H1 (cell line): ENCODE results near the gene ARPC2. TPM values are rescaled to one million over a fixed set of nuclear protein-coding genes. Genes with fewer than 3 reads are reported as not detected.
A peak's percentile ranks its signal among the peaks of the same experiment; 100 is the strongest.

Source experiments
- FOSL1 ChIP-seq: IDR thresholded peaks from 2 replicates; pipeline ENCODE4 v1.6.1; 2011; ENCODE audit warnings: mild to moderate bottlenecking, low read depth, low read length, moderate library complexity; ENCODE audit not compliant: insufficient read depth
- SIN3A ChIP-seq, 2 experiments: IDR thresholded peaks in 1 of 2; conservative IDR thresholded peaks in 1 of 2; 2 replicates each; pipeline ENCODE4 v1.6.1; 2011 to 2012; ENCODE audit warnings: low read length in 2 of 2, improper control_type of control experiment in 1 of 2, low read depth in 1 of 2, mild to moderate bottlenecking in 1 of 2
- SP1 ChIP-seq: IDR thresholded peaks from 2 replicates; pipeline ENCODE4 v1.6.1; 2011; ENCODE audit warnings: low read depth, low read length
- TCF12 ChIP-seq: IDR thresholded peaks from 2 replicates; pipeline ENCODE4 v1.6.1; 2011; ENCODE audit warnings: low read depth, mild to moderate bottlenecking, low read length
- USF2 ChIP-seq: IDR thresholded peaks from 2 replicates; pipeline ENCODE4 v1.6.1; 2011; ENCODE audit warnings: low read length, improper control_type of control experiment
- polyA plus RNA-seq, 7 experiments: library from polyadenylated mRNA; depleted of rRNA in 3 of 7; stranded (reverse) in 5 of 7; unstranded in 2 of 7; fragments of >200 nt in 5 of 7; fragments of 200-250 nt in 2 of 7; gene quantifications; 1 replicate in 5 of 7; 2 replicates in 1 of 7; 4 replicates in 1 of 7; pipeline versions ENCODE4 v1.2.1 to v1.2.3, GENCODE V29; 2011 to 2013; ENCODE audit warnings: missing spikeins in 2 of 7, mixed read lengths in 2 of 7
- total RNA-seq: library from RNA; stranded (reverse); fragmentation: NEBNext Ultra II Directional; extraction: Animal tissue kit (Norgen Biotek cat#: 25700); gene quantifications from 2 replicates; pipeline ENCODE4 v1.2.1, GENCODE V29; 2021
- TF ChIP-seq, protein P1 (sequence below): IDR thresholded peaks from 2 replicates; pipeline ENCODE4 v1.6.1; 2011; ENCODE audit warnings: low read depth, mild to moderate bottlenecking, low read length; ENCODE audit not compliant: insufficient read depth
- TF ChIP-seq, protein P2 (sequence below): fragments of 300-600 bp; sonication (generic); IDR thresholded peaks from 2 replicates; pipeline ENCODE4 v1.7.1; 2012; ENCODE audit warnings: low read length, moderate library complexity, mild to moderate bottlenecking, inconsistent platforms; ENCODE audit not compliant: insufficient replicate concordance

Gene ARPC2
- total and polyA plus RNA-seq, 2 of the 8 experiments (the other 6 are each of a cell fraction or from before 2014, with no cell fraction given) = 174 to 195 TPM

DNA sequence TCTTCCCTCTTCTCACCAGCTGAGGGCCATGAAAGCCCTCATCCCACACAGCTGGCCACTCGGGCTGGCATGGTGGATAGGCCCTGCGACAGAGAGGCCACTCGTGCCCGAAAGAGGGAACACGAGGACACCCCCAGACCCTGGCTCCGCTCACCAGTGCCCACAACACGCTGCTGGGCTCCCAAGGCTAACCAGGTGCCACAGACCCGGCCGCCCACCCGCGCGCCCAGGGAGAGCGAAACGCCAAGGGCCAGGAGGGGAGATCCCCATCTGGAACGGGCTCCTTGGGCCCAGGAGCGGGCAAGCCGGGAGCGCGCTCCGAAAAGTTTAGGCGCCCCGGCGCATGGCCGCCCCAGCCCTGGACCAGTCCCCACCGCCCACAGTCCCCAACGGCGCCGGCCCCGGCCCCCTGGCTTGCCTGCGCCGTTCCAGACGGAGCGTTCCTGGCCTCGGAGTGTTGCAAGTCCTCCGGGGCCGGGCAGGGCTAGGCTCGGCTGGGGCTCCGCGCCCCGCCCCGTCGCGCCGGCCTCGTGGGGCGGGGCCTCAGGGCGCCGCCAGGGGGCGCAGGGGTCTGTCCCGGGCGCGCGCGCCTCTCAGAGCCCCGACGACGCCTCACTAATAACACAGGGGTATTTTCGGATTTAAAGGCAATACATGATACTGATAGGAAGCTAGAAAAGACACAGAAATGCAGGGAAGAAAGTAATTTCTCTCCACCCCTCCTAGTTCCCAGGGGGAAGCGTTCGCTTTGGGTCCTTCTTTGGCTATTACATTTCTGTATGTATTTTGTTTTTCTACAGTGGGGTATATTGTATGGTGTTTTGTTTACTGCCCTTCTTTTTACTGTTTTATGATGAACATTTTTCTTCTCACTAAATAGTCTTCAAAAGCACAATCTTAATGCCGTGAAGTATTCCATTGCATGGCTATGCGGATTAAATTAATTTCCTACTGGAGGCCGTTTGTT is 75.3 kb downstream of the ARPC2 start, which contains the start of gene TMBIM1 (continued):
- TF ChIP-seq, protein P1, sequence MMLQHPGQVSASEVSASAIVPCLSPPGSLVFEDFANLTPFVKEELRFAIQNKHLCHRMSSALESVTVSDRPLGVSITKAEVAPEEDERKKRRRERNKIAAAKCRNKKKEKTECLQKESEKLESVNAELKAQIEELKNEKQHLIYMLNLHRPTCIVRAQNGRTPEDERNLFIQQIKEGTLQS = no peak
- no peak; the same call in none of the 2 replicates for TF ChIP-seq USF2
- no peak for TF ChIP-seq TCF12
- no peak for TF ChIP-seq SIN3A (conservative IDR thresholded peaks at IDR 0.05 in 1 of 2, IDR thresholded peaks at IDR 0.05 in 1 of 2; ENCODE audit: low read depth in 1 of 2, low read length in 2 of 2)
- peak; percentile 58; the same call in 1 of the 2 replicates for TF ChIP-seq FOSL1
- TF ChIP-seq, protein P2, sequence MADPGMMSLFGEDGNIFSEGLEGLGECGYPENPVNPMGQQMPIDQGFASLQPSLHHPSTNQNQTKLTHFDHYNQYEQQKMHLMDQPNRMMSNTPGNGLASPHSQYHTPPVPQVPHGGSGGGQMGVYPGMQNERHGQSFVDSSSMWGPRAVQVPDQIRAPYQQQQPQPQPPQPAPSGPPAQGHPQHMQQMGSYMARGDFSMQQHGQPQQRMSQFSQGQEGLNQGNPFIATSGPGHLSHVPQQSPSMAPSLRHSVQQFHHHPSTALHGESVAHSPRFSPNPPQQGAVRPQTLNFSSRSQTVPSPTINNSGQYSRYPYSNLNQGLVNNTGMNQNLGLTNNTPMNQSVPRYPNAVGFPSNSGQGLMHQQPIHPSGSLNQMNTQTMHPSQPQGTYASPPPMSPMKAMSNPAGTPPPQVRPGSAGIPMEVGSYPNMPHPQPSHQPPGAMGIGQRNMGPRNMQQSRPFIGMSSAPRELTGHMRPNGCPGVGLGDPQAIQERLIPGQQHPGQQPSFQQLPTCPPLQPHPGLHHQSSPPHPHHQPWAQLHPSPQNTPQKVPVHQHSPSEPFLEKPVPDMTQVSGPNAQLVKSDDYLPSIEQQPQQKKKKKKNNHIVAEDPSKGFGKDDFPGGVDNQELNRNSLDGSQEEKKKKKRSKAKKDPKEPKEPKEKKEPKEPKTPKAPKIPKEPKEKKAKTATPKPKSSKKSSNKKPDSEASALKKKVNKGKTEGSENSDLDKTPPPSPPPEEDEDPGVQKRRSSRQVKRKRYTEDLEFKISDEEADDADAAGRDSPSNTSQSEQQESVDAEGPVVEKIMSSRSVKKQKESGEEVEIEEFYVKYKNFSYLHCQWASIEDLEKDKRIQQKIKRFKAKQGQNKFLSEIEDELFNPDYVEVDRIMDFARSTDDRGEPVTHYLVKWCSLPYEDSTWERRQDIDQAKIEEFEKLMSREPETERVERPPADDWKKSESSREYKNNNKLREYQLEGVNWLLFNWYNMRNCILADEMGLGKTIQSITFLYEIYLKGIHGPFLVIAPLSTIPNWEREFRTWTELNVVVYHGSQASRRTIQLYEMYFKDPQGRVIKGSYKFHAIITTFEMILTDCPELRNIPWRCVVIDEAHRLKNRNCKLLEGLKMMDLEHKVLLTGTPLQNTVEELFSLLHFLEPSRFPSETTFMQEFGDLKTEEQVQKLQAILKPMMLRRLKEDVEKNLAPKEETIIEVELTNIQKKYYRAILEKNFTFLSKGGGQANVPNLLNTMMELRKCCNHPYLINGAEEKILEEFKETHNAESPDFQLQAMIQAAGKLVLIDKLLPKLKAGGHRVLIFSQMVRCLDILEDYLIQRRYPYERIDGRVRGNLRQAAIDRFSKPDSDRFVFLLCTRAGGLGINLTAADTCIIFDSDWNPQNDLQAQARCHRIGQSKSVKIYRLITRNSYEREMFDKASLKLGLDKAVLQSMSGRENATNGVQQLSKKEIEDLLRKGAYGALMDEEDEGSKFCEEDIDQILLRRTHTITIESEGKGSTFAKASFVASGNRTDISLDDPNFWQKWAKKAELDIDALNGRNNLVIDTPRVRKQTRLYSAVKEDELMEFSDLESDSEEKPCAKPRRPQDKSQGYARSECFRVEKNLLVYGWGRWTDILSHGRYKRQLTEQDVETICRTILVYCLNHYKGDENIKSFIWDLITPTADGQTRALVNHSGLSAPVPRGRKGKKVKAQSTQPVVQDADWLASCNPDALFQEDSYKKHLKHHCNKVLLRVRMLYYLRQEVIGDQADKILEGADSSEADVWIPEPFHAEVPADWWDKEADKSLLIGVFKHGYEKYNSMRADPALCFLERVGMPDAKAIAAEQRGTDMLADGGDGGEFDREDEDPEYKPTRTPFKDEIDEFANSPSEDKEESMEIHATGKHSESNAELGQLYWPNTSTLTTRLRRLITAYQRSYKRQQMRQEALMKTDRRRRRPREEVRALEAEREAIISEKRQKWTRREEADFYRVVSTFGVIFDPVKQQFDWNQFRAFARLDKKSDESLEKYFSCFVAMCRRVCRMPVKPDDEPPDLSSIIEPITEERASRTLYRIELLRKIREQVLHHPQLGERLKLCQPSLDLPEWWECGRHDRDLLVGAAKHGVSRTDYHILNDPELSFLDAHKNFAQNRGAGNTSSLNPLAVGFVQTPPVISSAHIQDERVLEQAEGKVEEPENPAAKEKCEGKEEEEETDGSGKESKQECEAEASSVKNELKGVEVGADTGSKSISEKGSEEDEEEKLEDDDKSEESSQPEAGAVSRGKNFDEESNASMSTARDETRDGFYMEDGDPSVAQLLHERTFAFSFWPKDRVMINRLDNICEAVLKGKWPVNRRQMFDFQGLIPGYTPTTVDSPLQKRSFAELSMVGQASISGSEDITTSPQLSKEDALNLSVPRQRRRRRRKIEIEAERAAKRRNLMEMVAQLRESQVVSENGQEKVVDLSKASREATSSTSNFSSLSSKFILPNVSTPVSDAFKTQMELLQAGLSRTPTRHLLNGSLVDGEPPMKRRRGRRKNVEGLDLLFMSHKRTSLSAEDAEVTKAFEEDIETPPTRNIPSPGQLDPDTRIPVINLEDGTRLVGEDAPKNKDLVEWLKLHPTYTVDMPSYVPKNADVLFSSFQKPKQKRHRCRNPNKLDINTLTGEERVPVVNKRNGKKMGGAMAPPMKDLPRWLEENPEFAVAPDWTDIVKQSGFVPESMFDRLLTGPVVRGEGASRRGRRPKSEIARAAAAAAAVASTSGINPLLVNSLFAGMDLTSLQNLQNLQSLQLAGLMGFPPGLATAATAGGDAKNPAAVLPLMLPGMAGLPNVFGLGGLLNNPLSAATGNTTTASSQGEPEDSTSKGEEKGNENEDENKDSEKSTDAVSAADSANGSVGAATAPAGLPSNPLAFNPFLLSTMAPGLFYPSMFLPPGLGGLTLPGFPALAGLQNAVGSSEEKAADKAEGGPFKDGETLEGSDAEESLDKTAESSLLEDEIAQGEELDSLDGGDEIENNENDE = no peak
- no peak for TF ChIP-seq SP1
